Measurements from ENCODE around the gene ABLIM2. TPM values are rescaled to one million over a fixed set of nuclear protein-coding genes. Genes with fewer than 3 reads are reported as not detected.

Gene ABLIM2
- total and polyA plus RNA-seq, 10 of the 15 experiments (the other 5 are each of a cell fraction or from before 2014, with no cell fraction given), result 0.03 to 0.15 (median 0.05) TPM; not detected in 7

DNA sequence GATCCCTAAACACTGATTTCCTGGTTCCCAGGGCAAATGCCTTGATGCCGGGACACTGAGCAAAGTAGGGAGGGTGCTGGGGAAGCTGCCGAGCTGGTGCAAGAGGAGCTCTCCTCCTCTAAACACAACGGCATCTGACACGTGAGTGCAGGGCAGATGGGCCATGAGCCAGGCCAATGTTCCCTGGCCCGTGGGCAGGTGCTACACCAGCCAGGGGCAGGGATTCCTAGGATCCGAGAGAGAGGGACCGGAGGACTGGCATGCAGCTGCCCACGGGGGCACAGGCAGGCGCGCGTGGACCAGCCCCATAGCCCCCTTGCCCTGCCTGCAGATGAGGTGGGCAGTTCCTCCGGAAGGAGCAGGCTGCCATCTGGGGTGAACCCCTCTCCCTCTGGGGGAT lies 152.1 kb downstream of the ABLIM2 start:
- H3K27ac ChIP-seq (ENCODE audit: control insufficient read depth, insufficient read depth), result no peak overlapping the region
- TF ChIP-seq RELB (IDR thresholded peaks at IDR 0.05; ENCODE audit: low read depth) (no peak), KAT2A (conservative IDR thresholded peaks at IDR 0.05; ENCODE audit: control insufficient read depth, low read depth, low read length) (no peak), CBX3 (IDR thresholded peaks at IDR 0.05; ENCODE audit: borderline replicate concordance, low read depth) (no peak)
- POLR2A ChIA-PET, result no interaction called here
- BruUV-seq (replicated peaks), result no TSS peak
- H3K27me3 ChIP-seq (replicated peaks in 1 of 2; ENCODE audit: control insufficient read depth in 2 of 2, insufficient read depth in 2 of 2, low read length in 1 of 2), result peaks cover 1 to 3% of the 10 kb centered on the region in 2 experiments; a peak in 3 of 4 replicates
- no peaks in the 10 kb centered on the region for H3K36me3 ChIP-seq (ENCODE audit: control insufficient read depth in 2 of 2, insufficient read depth in 2 of 2, low read length in 1 of 2)
- DNase-seq (ENCODE audit: low read depth, low spot score) (no peak), FAIRE-seq (no peak), ATAC-seq (no peak)
- H3K9ac ChIP-seq (ENCODE audit: control insufficient read depth, insufficient read depth, low read length), result no peak overlapping the region
- SMC1A ChIA-PET (ENCODE audit: uncharacterized antibody, unreplicated experiment), result interaction anchor here (0.7 kb wide), 1 partner anchor 313 kb away, joined by 3 read pairs; no protein-coding TSS in a partner anchor
- no peak overlapping the region for H3K4me2 ChIP-seq (ENCODE audit: control insufficient read depth, insufficient read depth)
- intact Hi-C loops (cut with micrococcal nuclease; ENCODE audit: unreplicated experiment), result no loop called here
- no peaks in the 10 kb centered on the region for H3K9me3 ChIP-seq (replicated peaks; ENCODE audit: control insufficient read depth, insufficient read depth, low read length)
- no peaks in the 10 kb centered on the region for H3K79me2 ChIP-seq (ENCODE audit: control insufficient read depth, insufficient read depth, low read length)
- H3K4me3 ChIP-seq, result no peak overlapping the region
- CTCF ChIA-PET, result interaction anchor here (0.6 kb wide), 1 partner anchor 504 kb away, joined by 3 read pairs; no protein-coding TSS in a partner anchor
- RAD21 ChIA-PET (ENCODE audit: unreplicated experiment), result no interaction called here
- WGBS (ENCODE audit: insufficient coverage, insufficient replicate concordance, low lambda C conversion rate, missing lambda C conversion rate), result 66% methylated on average over 12 of the region's 12 CpGs
- H2AFZ ChIP-seq (ENCODE audit: control insufficient read depth, low read depth, low read length), result no peak overlapping the region
- no peaks in the 10 kb centered on the region for H4K20me1 ChIP-seq (ENCODE audit: control insufficient read depth, insufficient read depth)
- in situ Hi-C loops (cut with MboI), result no loop called here
- no peaks in the 10 kb centered on the region for H3K4me1 ChIP-seq (ENCODE audit: control insufficient read depth, insufficient read depth, low read length)

DNA sequence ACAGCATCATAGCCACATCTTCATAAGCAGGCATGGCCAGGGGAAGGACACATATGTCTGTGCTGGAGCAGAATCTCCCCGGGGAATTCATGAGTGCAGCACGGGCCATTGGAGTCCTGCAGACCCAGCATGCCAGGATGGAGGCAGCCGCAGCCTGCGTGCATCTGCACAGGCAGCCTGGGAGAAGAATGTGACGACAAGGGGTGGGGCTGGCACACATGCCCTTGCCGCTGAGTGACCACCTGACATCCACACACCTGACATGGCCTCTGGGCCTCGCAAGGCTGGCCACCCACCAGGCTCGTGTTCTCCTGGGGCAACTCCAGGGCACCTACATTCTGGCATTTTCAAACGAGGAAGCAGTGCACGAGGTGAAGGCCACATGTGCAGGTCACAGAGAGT lies 152.8 kb downstream of the ABLIM2 start:
- ATAC-seq, result no peak

More for the DNA sequence above, 152.8 kb downstream of the ABLIM2 start:
- Histone ChIP-seq H3K4me1 (ENCODE audit: control insufficient read depth, insufficient read depth, low read length) (no peaks in the 10 kb centered on the region), H3K4me2 (ENCODE audit: control insufficient read depth, insufficient read depth) (no peak overlapping the region), H3K27ac (ENCODE audit: control insufficient read depth, insufficient read depth) (no peak overlapping the region), H3K9me3 (replicated peaks; ENCODE audit: control insufficient read depth, insufficient read depth, low read length) (no peaks in the 10 kb centered on the region), H3K79me2 (ENCODE audit: control insufficient read depth, insufficient read depth, low read length) (no peaks in the 10 kb centered on the region), H3K9ac (ENCODE audit: control insufficient read depth, insufficient read depth, low read length) (no peak overlapping the region), H4K20me1 (ENCODE audit: control insufficient read depth, insufficient read depth) (no peaks in the 10 kb centered on the region), H3K27me3 (replicated peaks in 1 of 2; ENCODE audit: control insufficient read depth in 2 of 2, insufficient read depth in 2 of 2, low read length in 1 of 2) (peaks cover 0 to 3% of the 10 kb centered on the region in 2 experiments; a peak in 3 of 4 replicates), H3K4me3 (no peak overlapping the region), H3K36me3 (ENCODE audit: control insufficient read depth in 2 of 2, insufficient read depth in 2 of 2, low read length in 1 of 2) (no peaks in the 10 kb centered on the region), H2AFZ (ENCODE audit: control insufficient read depth, low read depth, low read length) (no peak overlapping the region)
- SMC1A ChIA-PET (ENCODE audit: uncharacterized antibody, unreplicated experiment), result no interaction called here
- WGBS (ENCODE audit: insufficient coverage, insufficient replicate concordance, low lambda C conversion rate, missing lambda C conversion rate), result 29% methylated on average over 10 of the region's 10 CpGs
- FAIRE-seq, result no peak
- in situ Hi-C loops (cut with MboI) (no loop called here), intact Hi-C loops (cut with micrococcal nuclease; ENCODE audit: unreplicated experiment) (no loop called here)
- no peak for TF ChIP-seq JUNB (IDR thresholded peaks at IDR 0.05)
- POLR2A ChIA-PET, result no interaction called here
- CTCF ChIA-PET, result no interaction called here
- no TSS peak for BruUV-seq (replicated peaks)
- RAD21 ChIA-PET (ENCODE audit: unreplicated experiment), result no interaction called here
- no peak for DNase-seq (ENCODE audit: low read depth, low spot score)
